Erythroblast (primary cell): ENCODE measurements around the gene APC.
A peak's percentile ranks its signal among the peaks of the same experiment; 100 is the strongest.
"Not testable (repeated sequence)": the region's sequence is repeated elsewhere in the genome, so short reads cannot be mapped to it uniquely, and the experiment has no call there.

Experiments
- DNase-seq, 2 experiments: peaks; one replicate each; lab custom pipeline; 2025; lab: John Stamatoyannopoulos, UW
- GATA1 ChIP-seq: IDR thresholded peaks from 2 replicates; pipeline ENCODE4 v1.6.1; 2011; ENCODE audit warnings: low read depth, mild to moderate bottlenecking, control low read depth, low read length, moderate library complexity
- POLR2A ChIP-seq: IDR thresholded peaks from 2 replicates; pipeline ENCODE4 v1.6.1; 2011; ENCODE audit warnings: mild to moderate bottlenecking, low read length

The APC gene

DNA sequence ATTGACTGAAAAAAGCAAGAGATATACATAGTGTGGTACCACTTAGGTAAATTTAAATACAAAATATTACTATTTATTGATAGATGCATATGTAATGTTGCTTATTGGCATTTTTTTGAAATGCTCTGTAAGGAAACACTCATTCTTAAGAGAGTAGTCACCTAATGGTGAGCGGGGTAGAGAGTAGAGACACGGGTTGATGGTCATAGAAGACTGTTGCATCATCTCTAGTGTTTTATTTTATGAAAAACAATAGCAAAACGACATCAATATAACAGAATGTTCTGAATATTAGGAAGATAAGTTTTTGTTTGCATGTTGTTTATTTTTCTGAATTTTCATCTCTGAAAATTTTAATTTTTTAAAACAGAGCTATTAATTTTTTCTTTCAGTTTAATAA is 127.4 kb downstream of the APC start:
- TF ChIP-seq POLR2A = no peak
- TF ChIP-seq GATA1 = no peak
- DNase-seq = no peak

DNA sequence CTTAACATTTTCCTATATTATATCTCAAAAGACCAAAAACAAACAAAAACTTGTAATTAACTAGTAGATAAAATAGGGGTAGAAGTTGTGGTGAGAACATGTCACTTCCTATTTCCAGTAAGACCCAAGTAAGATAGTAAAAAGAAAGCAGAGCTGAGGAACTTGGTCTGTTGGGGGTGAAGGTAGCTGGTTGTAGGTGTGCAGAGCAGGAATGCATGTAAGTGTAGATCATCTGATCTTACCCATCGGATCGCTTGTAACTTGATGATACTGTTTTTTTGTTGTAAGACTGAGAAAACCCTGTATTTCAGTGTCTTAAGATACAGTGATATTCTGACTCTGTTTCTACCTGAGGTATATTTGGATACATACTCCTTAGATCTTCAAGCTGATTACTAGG is 129.1 kb downstream of the APC start:
- no peak for DNase-seq
- TF ChIP-seq GATA1 (no peak), POLR2A (no peak)

DNA sequence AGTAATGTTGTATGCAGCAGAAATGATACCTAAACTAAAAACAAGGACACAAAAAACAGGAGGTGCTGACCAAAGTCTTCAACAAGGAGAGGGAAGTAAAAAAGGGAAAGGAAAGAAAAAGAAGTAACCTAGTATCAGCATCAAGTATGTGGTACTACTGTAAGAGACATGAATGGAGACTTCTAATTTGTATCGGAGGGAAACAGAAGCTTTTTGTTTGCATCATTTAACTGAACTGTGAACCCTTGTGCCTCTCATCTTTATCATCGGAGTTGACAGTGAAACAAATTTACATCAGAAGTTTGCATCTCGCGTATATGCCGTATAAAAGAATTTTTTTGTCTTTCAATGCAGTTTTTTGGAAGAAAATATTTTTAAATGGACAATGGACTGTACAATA is 129.7 kb downstream of the APC start:
- TF ChIP-seq POLR2A (no peak), GATA1 (no peak)
- no peak for DNase-seq

DNA sequence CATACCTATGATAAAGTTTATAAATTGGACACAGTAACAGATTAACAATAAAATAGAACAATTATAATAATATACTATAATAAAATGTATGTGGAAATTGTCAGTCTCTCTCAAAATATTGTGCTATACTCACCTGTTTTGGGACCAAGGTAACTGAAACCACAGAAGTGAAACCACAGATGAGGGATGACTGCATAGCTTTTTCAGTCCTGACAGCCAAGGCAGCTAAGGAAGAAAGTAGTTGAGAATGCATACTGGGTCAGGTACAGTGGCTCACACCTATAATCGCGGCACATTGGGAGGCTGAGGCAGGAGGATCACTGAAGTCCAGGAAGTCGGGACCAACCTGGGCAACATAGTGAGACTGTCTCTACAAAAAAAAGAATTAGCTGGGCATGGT is 132.3 kb downstream of the APC start:
- no peak for DNase-seq
- TF ChIP-seq GATA1 = no peak
- TF ChIP-seq POLR2A = no peak

DNA sequence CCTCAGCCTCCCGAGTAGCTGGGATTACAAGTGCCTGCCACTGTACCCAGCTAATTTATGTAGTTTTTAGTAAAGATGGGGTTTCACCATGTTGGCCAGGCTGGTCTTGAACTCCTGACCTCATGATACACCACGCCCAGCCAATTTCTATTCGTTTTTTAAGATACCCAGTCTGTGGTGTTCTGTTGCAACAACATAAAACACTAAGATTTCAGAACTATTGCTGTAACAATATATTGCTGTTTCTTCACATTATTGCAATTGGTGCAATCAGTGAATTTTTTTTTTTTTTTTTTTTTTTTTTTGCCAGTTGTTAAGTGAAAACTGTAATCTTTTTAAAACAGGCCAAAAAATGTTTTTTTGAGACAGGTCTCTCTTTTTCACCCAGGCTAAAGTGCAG is 133.3 kb downstream of the APC start:
- DNase-seq = no peak
- no peak for TF ChIP-seq POLR2A
- no peak for TF ChIP-seq GATA1

- TF ChIP-seq GATA1 = no peak
- no peak for TF ChIP-seq POLR2A
- DNase-seq = no peak
These were observed 138.7 kb downstream of the APC start for GRCh38 chr5:112876362-112876761.

DNA sequence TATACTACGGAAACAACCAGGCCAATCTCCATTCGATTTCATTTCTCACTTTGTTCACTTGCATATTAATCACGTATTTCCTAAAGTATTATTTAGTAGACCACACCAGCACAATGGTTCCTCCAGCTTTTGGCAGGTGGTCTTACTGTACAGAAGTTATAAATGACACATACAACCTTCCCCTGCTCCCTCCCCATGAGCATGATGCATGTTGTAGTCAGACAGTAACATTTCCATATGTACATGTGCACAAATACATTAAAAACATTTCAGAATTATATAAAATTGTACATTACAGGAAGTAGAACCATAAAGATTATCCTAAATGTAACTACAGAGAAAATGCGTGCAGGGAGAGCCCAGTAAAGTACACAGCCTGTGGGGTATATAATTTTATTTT is 140.4 kb downstream of the APC start:
- no peak for TF ChIP-seq POLR2A
- no peak for DNase-seq

GRCh38 chr5:112878760-112879159 is 141.1 kb downstream of the APC start:
- TF ChIP-seq POLR2A = no peak
- no peak for TF ChIP-seq GATA1
- DNase-seq = no peak

GRCh38 chr5:112880219-112880964 is 142.7 kb downstream of the APC start:
- DNase-seq = no peak

DNA sequence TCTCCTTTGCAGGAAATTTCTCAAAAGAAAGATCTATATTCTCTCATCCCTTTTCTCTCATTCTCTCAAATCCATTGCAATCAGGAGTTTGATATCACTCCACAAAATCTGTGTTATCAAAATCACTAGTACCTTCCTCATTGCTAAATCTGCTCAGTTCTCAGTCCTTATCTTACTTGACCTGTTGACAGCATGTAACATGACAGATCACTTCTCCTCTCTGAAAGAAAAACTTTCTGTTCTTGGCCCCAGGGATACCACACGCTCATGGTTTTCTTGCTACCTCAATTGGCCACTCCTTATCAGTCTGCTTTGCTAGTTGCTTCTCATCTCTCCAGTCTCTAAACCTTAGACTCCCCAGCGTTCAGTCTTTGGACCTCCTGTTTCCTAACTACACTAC is 145.5 kb downstream of the APC start:
- peak in 1 of 2 experiments; percentile 27 for DNase-seq
- TF ChIP-seq GATA1 = no peak
- no peak for TF ChIP-seq POLR2A

More at GRCh38 chr5:112880219-112880964, 142.7 kb downstream of the APC start:
- TF ChIP-seq GATA1 (no peak), POLR2A (no peak)

GRCh38 chr5:112885001-112885400 is 147.3 kb downstream of the APC start:
- no peak for DNase-seq
- TF ChIP-seq POLR2A (no peak), GATA1 (no peak)

- TF ChIP-seq GATA1 (no peak), POLR2A (no peak)
- DNase-seq = no peak
These were observed 149.3 kb downstream of the APC start for GRCh38 chr5:112886975-112887374.

DNA sequence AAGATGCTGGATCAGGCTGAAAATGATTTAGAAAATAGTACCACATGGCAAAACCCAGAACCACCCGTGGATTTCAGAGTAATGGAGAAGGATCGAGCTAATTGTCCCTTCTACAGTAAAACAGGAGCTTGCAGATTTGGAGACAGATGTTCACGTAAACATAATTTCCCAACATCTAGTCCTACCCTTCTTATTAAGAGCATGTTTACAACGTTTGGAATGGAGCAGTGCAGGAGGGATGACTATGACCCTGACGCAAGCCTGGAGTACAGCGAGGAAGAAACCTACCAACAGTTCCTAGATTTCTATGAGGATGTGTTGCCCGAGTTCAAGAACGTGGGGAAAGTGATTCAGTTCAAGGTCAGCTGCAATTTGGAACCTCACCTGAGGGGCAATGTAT is 154.4 kb downstream of the APC start:
- not testable (repeated sequence) for DNase-seq

DNA sequence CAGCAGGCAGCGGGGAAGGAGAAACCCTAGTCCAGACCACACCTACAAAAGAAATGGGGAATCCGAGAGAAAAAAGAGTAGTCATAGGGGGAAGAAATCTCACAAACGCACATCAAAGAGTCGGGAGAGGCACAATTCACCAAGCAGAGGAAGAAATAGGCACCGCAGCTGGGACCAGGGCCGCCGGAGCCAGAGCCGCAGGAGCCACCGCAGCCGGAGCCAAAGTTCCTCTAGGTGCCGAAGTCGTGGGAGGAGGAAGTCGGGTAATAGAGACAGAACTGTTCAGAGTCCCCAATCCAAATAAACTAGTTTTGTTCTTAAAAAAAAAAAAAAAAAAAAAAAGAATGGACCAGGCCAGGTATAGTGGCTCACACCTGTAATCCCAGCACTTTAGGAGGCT is 155.1 kb downstream of the APC start:
- no peak for DNase-seq
- no peak for TF ChIP-seq GATA1
- no peak for TF ChIP-seq POLR2A

- TF ChIP-seq GATA1 (no peak), POLR2A (no peak)
- DNase-seq = no peak
These were observed 158.0 kb downstream of the APC start for GRCh38 chr5:112895682-112896081.
